ENCODE results near the gene MINDY4.
A peak's percentile ranks its signal among the peaks of the same experiment; 100 is the strongest.
"Not testable (repeated sequence)": the region's sequence is repeated elsewhere in the genome, so short reads cannot be mapped to it uniquely, and the experiment has no call there.

The MINDY4 gene

DNA sequence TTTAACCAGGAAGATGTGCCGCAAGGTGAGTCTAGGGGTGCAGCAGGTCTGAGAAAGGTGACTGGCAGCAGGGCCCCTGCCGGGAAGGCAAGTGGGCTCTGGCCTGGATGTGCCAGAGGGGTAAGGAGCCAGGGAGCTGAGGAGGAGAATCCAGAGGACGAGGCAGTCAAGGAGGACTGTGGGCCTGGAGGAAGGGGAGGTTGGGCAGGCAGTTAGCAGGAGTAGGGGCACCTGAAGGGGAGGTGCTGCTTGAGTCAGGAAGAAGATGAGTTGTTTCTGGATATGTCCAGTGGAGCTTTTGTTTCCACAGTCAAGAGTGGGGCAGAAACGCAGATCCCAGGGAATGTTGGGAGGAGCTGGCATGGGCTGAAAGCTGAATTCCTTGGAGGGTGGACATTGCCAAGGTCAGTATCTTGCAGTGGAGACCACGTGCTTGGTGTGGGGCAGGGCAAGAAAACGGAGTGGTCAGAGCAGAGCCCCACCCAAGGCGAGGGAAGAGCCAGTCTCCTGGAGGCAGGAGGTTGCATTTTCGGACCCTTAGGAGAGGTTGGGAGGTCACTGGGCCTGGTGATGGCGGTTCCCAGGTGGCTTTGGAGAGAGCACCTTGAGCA is 34.0 kb downstream of the MINDY4 start:
- DNase-seq, result no peak

DNA sequence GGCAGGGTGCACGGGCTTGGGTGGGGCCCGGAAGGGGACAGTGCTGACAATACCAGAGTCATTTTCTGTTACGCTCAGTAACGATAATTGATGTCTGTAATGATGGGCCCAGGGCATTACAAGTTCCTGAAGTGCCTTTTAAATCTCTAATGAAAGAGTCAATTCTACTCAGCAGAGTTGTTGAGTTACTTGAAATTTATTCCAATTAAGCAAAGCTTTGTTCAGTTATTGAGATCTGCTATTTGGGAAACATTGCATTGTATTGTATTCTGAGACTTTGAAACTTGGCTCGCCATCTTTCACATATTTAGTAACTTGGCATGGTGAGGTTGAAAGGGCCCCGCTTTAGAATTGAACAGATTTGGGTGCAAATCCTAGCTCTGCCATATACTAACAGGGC is 34.7 kb downstream of the MINDY4 start:
- DNase-seq, result no peak

DNA sequence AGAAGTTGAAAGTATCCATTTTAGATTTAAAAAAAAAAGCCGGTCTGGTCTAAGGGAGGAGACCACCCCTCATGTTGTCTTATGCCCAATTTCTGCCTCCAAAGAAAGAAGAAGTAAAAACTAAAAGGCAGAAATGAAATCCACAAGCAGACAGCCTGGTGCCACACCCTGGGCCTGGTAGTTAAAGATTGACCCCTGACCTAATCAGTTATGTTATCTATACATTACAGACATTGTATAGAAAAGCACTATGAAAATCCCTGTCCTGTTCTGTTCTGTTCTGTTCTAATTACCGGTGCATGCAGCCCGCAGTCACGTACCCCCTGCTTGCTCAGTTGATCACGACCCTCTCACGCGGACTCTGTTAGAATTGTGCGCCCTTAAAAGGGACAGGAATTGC is 36.3 kb downstream of the MINDY4 start:
- not testable (repeated sequence) for DNase-seq

DNA sequence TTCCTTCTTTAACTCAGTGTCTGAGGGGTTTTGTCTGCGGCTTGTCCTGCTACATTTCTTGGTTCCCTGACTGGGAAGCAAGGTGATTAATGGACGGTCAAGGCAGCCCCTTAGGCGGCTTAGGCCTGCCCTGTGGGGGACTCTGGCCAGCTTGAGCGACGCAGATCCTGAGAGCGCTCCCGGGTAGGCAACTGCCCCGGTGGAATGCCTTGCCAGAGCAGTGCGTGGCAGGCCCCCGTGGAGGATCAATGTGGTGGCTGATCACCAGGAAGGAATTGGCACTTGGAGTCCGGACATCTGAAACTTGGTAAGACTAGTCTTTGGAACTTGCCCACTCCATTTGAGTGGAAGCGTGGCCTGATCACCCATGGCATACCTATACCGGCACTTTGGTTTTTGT is 36.7 kb downstream of the MINDY4 start:
- not testable (repeated sequence) for DNase-seq

DNA sequence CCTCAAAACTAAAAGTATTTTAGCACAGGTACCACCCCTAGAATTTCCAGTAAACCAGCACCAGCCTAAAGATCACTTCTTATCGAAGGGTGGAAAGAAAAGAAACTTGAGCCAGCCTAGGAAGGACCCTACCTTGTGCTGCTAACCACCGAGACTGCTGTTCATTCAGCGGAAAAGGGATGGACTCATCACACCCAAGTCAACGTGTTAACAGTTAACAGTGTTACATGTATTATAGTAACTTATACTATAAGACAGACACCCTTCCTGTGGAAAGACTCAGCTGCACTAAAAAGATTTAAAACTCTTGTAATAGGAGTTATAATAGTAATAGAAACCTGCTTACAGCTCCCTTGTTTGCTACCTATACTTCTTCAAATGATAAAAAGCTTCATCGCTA is 39.8 kb downstream of the MINDY4 start:
- DNase-seq, result no peak

DNA sequence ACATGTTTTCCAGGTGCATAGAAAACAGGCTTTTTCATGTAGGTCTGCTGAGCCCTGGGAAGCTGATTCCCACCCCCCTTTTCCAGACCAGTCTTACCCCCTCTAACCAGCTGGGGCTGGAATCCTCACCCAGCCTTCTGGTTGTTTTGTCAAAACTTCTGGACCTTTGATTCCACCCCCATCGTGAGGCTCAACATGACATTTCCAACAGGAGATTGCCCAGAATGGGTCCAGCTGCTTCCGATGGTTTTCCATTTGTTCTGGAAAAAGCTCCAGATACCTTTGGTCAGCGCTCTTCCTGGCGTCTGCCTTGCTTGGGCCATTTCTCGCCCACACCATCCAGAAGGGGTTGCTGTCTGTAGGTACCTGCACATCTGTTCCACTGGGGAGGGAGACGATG is 41.5 kb downstream of the MINDY4 start:
- no peak for DNase-seq

- no peak for DNase-seq
Measured at GRCh38 chr7:30813466-30813865, 42.2 kb downstream of the MINDY4 start.

DNA sequence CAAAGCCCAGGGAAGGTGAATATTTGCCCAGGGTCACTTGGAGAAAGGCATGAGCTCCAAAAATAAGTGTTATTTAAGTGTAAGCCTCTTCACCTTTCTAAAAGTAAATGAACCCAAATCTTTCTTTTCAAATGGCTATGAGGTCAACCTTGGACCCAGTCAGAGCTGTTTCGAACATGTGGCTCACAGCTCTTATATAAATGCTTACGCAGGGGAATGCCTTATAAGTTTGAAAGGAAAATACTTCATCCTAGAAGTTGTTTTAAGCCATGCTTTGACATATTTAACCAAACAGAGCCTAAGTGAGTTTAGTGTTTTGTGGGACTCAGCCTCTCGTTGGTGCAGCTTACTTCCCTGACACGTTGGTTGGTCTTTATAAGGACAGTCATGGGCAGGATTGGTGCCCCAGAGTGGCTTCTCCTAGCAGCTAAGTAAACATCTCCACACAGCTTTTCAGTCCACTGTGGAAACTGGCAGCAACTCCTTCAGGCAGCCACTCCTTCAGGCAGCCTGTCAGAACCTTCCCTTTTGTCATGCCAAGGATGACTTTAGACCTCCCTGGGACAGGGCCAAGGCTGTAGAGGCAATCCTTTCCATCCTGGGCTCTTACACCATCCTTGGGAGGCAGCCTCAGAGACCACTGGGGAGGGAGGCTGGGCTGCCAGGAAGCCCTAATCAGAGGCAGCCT is 43.6 kb downstream of the MINDY4 start:
- DNase-seq, result no peak

- DNase-seq, result no peak
Measured at GRCh38 chr7:30815388-30815854, 44.2 kb downstream of the MINDY4 start.

DNA sequence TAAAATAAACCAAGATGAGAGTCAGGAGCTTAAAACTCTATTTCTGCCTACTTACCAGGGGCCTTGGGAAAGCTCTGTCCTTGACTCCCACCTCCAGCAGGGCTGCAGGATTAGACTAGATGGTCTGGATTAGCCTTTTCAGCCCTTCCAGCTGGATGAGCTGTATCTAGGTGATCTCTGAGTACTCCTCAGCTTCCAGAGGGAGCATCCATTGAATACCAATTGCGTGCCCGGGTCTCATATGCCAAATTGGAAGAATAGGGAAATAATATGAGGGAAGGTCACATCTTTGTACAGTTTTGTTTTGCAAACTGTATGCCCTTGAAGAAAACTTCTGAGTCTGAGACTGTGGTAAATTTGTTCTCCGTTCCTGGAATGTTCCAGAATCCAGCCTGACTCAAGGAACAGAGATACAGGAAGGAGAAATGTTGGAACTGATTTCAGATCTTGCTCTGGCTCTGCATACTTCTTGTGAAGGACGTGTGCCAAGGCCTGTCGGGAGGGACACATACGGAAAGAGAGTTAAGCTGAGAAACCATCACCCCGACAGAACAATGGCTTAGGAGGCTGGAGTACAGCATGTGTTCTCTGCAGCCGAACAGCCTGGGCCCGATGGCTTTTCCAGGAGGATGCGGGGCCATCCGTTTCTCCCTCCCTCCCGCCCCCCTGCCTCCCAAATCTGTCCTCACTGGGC is 44.9 kb downstream of the MINDY4 start:
- DNase-seq, result no peak

GRCh38 chr7:30816645-30817370 is 45.6 kb downstream of the MINDY4 start:
- DNase-seq, result peak; percentile 25

DNA sequence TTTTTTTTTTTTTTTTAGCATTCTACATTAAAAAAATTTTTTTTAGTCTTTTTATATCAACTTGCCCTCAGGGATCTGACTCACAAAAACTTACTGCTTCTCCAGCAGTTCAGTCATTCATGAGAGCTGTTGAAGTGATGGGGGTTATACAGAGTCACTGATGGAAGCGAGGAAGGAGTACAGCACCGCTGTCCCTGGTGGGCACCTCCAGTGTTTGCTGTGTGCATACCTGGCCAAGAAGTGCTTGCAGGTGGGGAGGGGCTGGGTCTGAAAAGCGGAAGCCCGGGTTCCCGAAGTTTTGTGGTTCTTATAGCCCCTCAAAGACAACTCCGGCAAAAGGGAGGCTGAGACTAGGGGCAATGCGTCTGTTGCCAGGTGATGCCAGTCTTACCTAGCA is 46.2 kb downstream of the MINDY4 start:
- DNase-seq, result no peak

GRCh38 chr7:30824821-30825720 is 53.9 kb downstream of the MINDY4 start:
- no peak for DNase-seq

DNA sequence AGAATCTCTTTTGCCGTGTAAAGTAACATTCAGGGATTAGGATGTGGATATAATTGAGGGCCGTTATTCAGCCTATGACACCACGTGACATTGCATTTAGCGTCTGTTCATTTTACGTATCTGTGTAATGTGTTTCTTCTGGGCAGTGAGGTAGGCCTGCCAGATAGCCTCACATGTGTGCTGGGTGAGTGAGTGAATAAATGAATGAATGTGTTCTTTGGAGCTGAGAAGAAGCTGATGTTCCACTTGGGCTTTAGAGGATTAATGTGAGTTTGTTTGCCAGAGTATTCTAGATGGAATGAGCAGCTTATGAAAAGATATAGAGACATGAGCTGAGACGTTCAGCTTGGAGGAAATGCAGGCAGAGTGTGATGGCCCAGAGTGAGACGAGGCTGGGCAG is 55.0 kb downstream of the MINDY4 start:
- no peak for DNase-seq

- DNase-seq, result no peak
Measured at GRCh38 chr7:30828591-30828990, 57.4 kb downstream of the MINDY4 start.

DNA sequence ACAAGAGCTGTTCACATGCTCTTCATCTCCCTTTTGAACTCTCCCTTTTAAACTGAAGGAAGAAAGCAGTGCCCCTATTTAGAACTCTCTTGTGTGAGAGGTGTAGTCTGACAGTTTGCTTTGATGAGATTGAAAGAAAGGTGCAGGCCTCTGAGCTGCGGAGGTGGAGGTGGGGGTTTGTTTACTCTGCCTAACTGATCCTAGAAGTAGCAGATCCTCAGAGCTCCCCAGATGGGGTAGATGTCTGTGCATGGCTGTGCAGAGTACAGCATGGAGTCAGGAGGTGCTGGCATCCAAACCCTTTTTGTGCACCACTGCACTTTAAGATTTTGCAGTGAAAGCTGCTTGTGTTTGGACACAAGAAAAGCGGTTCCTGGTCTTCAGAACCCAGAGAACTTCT is 58.3 kb downstream of the MINDY4 start:
- DNase-seq, result no peak

DNA sequence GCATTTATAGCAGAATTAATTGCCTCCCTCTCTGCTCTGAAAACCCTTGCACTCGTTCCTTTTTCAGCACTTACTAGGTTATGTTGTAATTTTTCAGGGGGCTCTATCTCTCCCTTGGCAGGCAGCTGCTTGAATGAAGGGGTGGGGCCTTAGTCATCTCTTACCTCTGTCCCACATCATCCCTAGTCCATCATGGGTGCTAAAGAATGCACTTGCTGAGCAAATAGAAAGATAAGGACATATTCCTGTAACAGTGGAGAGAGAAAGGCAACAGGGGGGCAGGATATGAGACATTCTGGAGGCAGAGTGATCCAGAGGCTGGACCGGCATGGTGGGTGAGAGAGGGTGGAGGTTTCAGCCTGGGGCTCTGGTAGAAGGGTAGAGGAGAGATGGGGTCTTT is 60.0 kb downstream of the MINDY4 start:
- DNase-seq, result no peak

DNA sequence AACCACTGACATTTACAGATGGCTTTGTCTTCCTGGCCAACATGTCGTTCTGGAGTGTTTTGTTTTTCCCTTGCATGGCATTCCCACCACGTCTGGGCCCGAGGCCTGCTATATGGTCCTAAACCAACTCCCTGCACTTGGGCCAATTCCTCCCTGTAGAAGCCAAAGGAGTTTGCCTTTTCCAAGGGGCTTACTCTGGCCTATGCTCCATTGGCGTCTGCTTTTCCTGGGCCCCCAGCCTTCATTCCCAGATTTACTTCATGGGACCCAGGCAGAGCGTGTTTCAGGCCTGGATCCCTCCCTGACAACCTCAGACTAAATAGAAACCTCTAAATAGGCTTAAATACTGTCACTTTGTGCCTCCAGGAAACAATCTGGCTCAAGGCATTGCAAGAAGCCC is 60.7 kb downstream of the MINDY4 start:
- DNase-seq, result no peak

DNA sequence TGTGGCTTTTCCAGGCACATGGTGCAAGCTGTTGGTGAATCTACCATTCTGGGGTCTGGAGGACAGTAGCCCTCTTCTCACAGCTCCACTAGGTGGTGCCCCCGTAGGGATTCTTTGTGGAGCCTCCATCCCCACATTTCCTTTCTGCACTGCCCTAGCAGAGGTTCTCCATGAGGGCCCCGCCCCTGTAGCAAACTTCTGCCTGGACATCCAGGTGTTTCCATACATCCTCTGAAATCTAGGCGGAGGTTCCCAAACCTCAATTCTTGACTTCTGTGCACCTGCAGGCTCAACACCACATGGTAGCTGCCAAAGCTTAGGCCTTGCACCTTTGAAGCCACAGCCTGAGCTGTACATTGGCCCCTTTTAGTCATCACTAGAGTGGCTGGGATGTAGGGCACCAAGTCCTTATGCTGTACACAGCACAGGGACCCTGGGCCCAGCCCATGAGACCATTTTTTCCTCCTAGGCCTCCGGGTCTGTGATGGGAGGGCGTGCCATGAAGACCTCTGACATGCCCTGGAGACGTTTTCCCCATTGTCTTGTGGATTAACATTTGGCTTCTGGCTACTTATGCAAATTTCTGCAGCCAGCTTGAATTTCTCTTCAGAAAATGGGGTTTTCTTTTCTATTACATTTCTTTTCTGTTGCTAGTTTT is 62.9 kb downstream of the MINDY4 start:
- peak; percentile 15 for DNase-seq

DNA sequence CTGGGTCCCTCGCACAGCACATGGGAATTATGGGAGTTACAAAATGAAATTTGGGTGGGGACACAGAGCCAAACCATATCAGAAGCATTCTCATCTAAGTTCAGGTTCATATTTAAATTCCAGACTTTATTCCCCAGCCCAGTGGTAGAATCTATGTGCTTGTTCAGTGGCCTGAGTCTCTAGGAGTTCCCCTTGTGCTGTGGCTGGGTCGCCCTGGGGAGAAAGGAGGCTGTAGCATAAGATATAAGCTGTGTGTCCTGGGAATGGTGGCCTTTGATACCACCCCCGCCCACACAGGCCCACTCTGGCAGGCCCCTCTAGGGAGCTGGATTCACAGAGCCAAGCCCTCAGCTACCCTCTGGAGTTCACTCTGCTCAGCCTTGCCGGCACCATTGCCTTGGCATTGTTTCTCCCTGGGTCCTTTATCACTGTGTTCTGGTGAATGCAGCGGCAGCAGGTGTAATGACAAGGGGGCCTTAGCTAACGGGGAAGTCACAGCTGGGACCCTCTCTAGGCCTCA is 64.2 kb downstream of the MINDY4 start:
- no peak for DNase-seq

- no peak for DNase-seq
Measured at GRCh38 chr7:30836991-30837390, 65.8 kb downstream of the MINDY4 start.

DNA sequence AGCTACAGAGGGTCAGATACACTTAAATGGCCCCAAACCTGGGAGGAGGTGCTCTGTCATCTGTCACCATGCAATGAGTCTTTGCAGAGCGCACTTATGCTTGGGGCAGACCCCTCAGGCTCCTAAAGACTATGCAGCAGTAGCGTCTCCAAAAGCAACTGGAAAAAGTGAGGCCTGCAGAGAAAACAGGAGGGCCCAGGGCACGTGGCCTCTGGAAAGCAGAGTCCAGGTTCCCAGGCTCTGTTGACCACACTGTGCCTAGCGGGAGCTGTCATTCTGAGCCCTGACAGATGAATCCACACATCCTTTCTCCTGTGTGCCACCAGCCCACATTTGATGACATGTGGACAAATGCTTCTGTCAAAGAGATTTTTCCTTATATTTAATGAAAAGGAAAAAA is 66.4 kb downstream of the MINDY4 start:
- no peak for DNase-seq

Data from DMS53 (cell line).